ENCODE measurements around the gene SPIRE1.
"Not testable (repeated sequence)": the region's sequence is repeated elsewhere in the genome, so short reads cannot be mapped to it uniquely, and the experiment has no call there.

Gene SPIRE1

GRCh38 chr18:12564378-12564777 is 93.5 kb downstream of the SPIRE1 start:
- Histone ChIP-seq H3K27ac (ENCODE audit: low read length) (no peak overlapping the region), H3K27me3 (ENCODE audit: insufficient read depth, low read length) (no peaks in the 10 kb centered on the region), H3K9ac (ENCODE audit: low read depth, low read length) (no peak overlapping the region), H3K4me1 (ENCODE audit: insufficient read depth, low read length) (peaks cover 4% of the 10 kb centered on the region; the same call in 1 of the 2 replicates), H3K9me3 (ENCODE audit: insufficient read depth, low read depth, low read length) (peaks cover 5% of the 10 kb centered on the region; the same call in 1 of the 2 replicates), H3K36me3 (ENCODE audit: insufficient read depth, low read depth, low read length) (no peaks in the 10 kb centered on the region), H3K4me3 (ENCODE audit: low read length) (no peak overlapping the region)

- H3K27ac ChIP-seq (ENCODE audit: low read length); H3K9ac ChIP-seq (ENCODE audit: low read depth, low read length); H3K27me3 ChIP-seq (ENCODE audit: insufficient read depth, low read length); H3K36me3 ChIP-seq (ENCODE audit: insufficient read depth, low read depth, low read length); H3K4me3 ChIP-seq (ENCODE audit: low read length); H3K4me1 ChIP-seq (ENCODE audit: insufficient read depth, low read length): not testable (repeated sequence)
- H3K9me3 ChIP-seq (ENCODE audit: insufficient read depth, low read depth, low read length) = peaks cover 20% of the 10 kb centered on the region; the same call in 1 of the 2 replicates
These were observed 97.3 kb downstream of the SPIRE1 start for GRCh38 chr18:12560600-12560999.

GRCh38 chr18:12559319-12559718 is 98.6 kb downstream of the SPIRE1 start:
- Histone ChIP-seq H3K27ac (ENCODE audit: low read length) (no peak overlapping the region), H3K27me3 (ENCODE audit: insufficient read depth, low read length) (no peaks in the 10 kb centered on the region), H3K4me3 (ENCODE audit: low read length) (no peak overlapping the region), H3K9ac (ENCODE audit: low read depth, low read length) (no peak overlapping the region), H3K4me1 (ENCODE audit: insufficient read depth, low read length) (peaks cover under 1% of the 10 kb centered on the region; the same call in 1 of the 2 replicates), H3K36me3 (ENCODE audit: insufficient read depth, low read depth, low read length) (no peaks in the 10 kb centered on the region), H3K9me3 (ENCODE audit: insufficient read depth, low read depth, low read length) (peaks cover 29% of the 10 kb centered on the region; the same call in 1 of the 2 replicates)

GRCh38 chr18:12556946-12557806 is 100.7 kb downstream of the SPIRE1 start:
- H3K9me3 ChIP-seq (ENCODE audit: insufficient read depth, low read depth, low read length) = peaks cover 40% of the 10 kb centered on the region
- H3K4me1 ChIP-seq (ENCODE audit: insufficient read depth, low read length) = peaks cover 5% of the 10 kb centered on the region; the same call in 1 of the 2 replicates
- H3K27me3 ChIP-seq (ENCODE audit: insufficient read depth, low read length) = no peaks in the 10 kb centered on the region
- H3K36me3 ChIP-seq (ENCODE audit: insufficient read depth, low read depth, low read length) = no peaks in the 10 kb centered on the region
- H3K4me3 ChIP-seq (ENCODE audit: low read length) = no peak overlapping the region
- H3K9ac ChIP-seq (ENCODE audit: low read depth, low read length) = no peak overlapping the region
- H3K27ac ChIP-seq (ENCODE audit: low read length) = no peak overlapping the region

GRCh38 chr18:12554796-12555388 is 103.0 kb downstream of the SPIRE1 start:
- H3K36me3 ChIP-seq (ENCODE audit: insufficient read depth, low read depth, low read length) = no peaks in the 10 kb centered on the region
- H3K27ac ChIP-seq (ENCODE audit: low read length) = no peak overlapping the region
- H3K4me1 ChIP-seq (ENCODE audit: insufficient read depth, low read length) = peaks cover 7% of the 10 kb centered on the region; the same call in 1 of the 2 replicates
- H3K9ac ChIP-seq (ENCODE audit: low read depth, low read length) = no peak overlapping the region
- H3K4me3 ChIP-seq (ENCODE audit: low read length) = no peak overlapping the region
- peaks cover 40% of the 10 kb centered on the region for H3K9me3 ChIP-seq (ENCODE audit: insufficient read depth, low read depth, low read length)
- H3K27me3 ChIP-seq (ENCODE audit: insufficient read depth, low read length) = no peaks in the 10 kb centered on the region

GRCh38 chr18:12552879-12553242 is 105.0 kb downstream of the SPIRE1 start:
- no peaks in the 10 kb centered on the region for H3K27me3 ChIP-seq (ENCODE audit: insufficient read depth, low read length)
- H3K4me1 ChIP-seq (ENCODE audit: insufficient read depth, low read length) = peaks cover 7% of the 10 kb centered on the region; the same call in 1 of the 2 replicates
- no peak overlapping the region for H3K9ac ChIP-seq (ENCODE audit: low read depth, low read length)
- H3K27ac ChIP-seq (ENCODE audit: low read length) = no peak overlapping the region
- H3K9me3 ChIP-seq (ENCODE audit: insufficient read depth, low read depth, low read length) = peaks cover 26% of the 10 kb centered on the region
- H3K36me3 ChIP-seq (ENCODE audit: insufficient read depth, low read depth, low read length) = no peaks in the 10 kb centered on the region
- no peak overlapping the region for H3K4me3 ChIP-seq (ENCODE audit: low read length)

GRCh38 chr18:12551943-12552878 is 105.7 kb downstream of the SPIRE1 start:
- H3K4me3 ChIP-seq (ENCODE audit: low read length); H3K27me3 ChIP-seq (ENCODE audit: insufficient read depth, low read length); H3K36me3 ChIP-seq (ENCODE audit: insufficient read depth, low read depth, low read length); H3K4me1 ChIP-seq (ENCODE audit: insufficient read depth, low read length): not testable (repeated sequence)
- peak overlapping the region; percentile 18 for H3K27ac ChIP-seq (ENCODE audit: low read length)
- H3K9me3 ChIP-seq (ENCODE audit: insufficient read depth, low read depth, low read length) = peaks cover 23% of the 10 kb centered on the region
- peak overlapping the region; percentile 30; the same call in 1 of the 2 replicates for H3K9ac ChIP-seq (ENCODE audit: low read depth, low read length)

- H3K4me3 ChIP-seq (ENCODE audit: low read length); H3K27ac ChIP-seq (ENCODE audit: low read length); H3K36me3 ChIP-seq (ENCODE audit: insufficient read depth, low read depth, low read length); H3K4me1 ChIP-seq (ENCODE audit: insufficient read depth, low read length); H3K27me3 ChIP-seq (ENCODE audit: insufficient read depth, low read length); H3K9ac ChIP-seq (ENCODE audit: low read depth, low read length): not testable (repeated sequence)
- peaks cover 23% of the 10 kb centered on the region for H3K9me3 ChIP-seq (ENCODE audit: insufficient read depth, low read depth, low read length)
These were observed 106.4 kb downstream of the SPIRE1 start for GRCh38 chr18:12551466-12551865.

- H3K4me3 ChIP-seq (ENCODE audit: low read length) = no peak overlapping the region
- H3K9ac ChIP-seq (ENCODE audit: low read depth, low read length) = no peak overlapping the region
- H3K27ac ChIP-seq (ENCODE audit: low read length) = no peak overlapping the region
- H3K27me3 ChIP-seq (ENCODE audit: insufficient read depth, low read length) = no peaks in the 10 kb centered on the region
- peaks cover 12% of the 10 kb centered on the region; the same call in 1 of the 2 replicates for H3K9me3 ChIP-seq (ENCODE audit: insufficient read depth, low read depth, low read length)
- H3K4me1 ChIP-seq (ENCODE audit: insufficient read depth, low read length) = no peaks in the 10 kb centered on the region
- H3K36me3 ChIP-seq (ENCODE audit: insufficient read depth, low read depth, low read length) = no peaks in the 10 kb centered on the region
These were observed 114.2 kb downstream of the SPIRE1 start for GRCh38 chr18:12543697-12544096.

- H3K27ac ChIP-seq (ENCODE audit: low read length) = no peak overlapping the region
- H3K27me3 ChIP-seq (ENCODE audit: insufficient read depth, low read length) = no peaks in the 10 kb centered on the region
- no peak overlapping the region for H3K9ac ChIP-seq (ENCODE audit: low read depth, low read length)
- peaks cover 12% of the 10 kb centered on the region; the same call in 1 of the 2 replicates for H3K9me3 ChIP-seq (ENCODE audit: insufficient read depth, low read depth, low read length)
- no peaks in the 10 kb centered on the region for H3K36me3 ChIP-seq (ENCODE audit: insufficient read depth, low read depth, low read length)
- H3K4me1 ChIP-seq (ENCODE audit: insufficient read depth, low read length) = no peaks in the 10 kb centered on the region
- no peak overlapping the region for H3K4me3 ChIP-seq (ENCODE audit: low read length)
These were observed 117.2 kb downstream of the SPIRE1 start for GRCh38 chr18:12540751-12541150.

- not testable (repeated sequence) for H3K4me1 ChIP-seq (ENCODE audit: insufficient read depth, low read length); H3K27me3 ChIP-seq (ENCODE audit: insufficient read depth, low read length); H3K36me3 ChIP-seq (ENCODE audit: insufficient read depth, low read depth, low read length); H3K27ac ChIP-seq (ENCODE audit: low read length); H3K4me3 ChIP-seq (ENCODE audit: low read length); H3K9ac ChIP-seq (ENCODE audit: low read depth, low read length)
- H3K9me3 ChIP-seq (ENCODE audit: insufficient read depth, low read depth, low read length) = peaks cover 12% of the 10 kb centered on the region; the same call in 1 of the 2 replicates
These were observed 118.7 kb downstream of the SPIRE1 start for GRCh38 chr18:12539158-12539557.

Measured in iPS-20b (cell line).